NCI-H2196 treated with DMSO at 0.1 percent for 48 hours (cell line): ENCODE measurements around the gene PDLIM7.
"Not testable (repeated sequence)": the region's sequence is repeated elsewhere in the genome, so short reads cannot be mapped to it uniquely, and the experiment has no call there.

ENCODE experiments used
- DNase-seq: peaks from one replicate; lab custom pipeline; 2025; ENCODE audit not compliant: unreplicated experiment; lab: John Stamatoyannopoulos, UW

The PDLIM7 gene

GRCh38 chr5:177497292-177498012 lies at the start of gene PDLIM7:
Gene PDLIM7, minus strand, starts transcription at chr5:177497604. Its CDS starts 1,092 bp downstream, at chr5:177496512.
- DNase-seq: peak; percentile 85

GRCh38 chr5:177546258-177546741 lies 48.9 kb upstream of the PDLIM7 start:
- DNase-seq: no peak

GRCh38 chr5:177545487-177546257 lies 48.3 kb upstream of the PDLIM7 start:
- no peak for DNase-seq

- no peak for DNase-seq
Measured at GRCh38 chr5:177542816-177543465, 45.5 kb upstream of the PDLIM7 start.

- DNase-seq: peak; percentile 6
Measured at GRCh38 chr5:177540438-177540837, 43.0 kb upstream of the PDLIM7 start.

- DNase-seq: no peak
Measured at GRCh38 chr5:177539411-177539810, 42.0 kb upstream of the PDLIM7 start.

GRCh38 chr5:177538876-177539275 lies 41.5 kb upstream of the PDLIM7 start:
- no peak for DNase-seq

- no peak for DNase-seq
Measured at GRCh38 chr5:177537389-177538361, 40.3 kb upstream of the PDLIM7 start.

- DNase-seq: no peak
Measured at GRCh38 chr5:177536386-177536785, 39.0 kb upstream of the PDLIM7 start.

GRCh38 chr5:177535125-177535524 lies 37.7 kb upstream of the PDLIM7 start:
- DNase-seq: no peak

- not testable (repeated sequence) for DNase-seq
Measured at GRCh38 chr5:177534433-177534832, 37.0 kb upstream of the PDLIM7 start.

GRCh38 chr5:177531209-177531940 lies 34.0 kb upstream of the PDLIM7 start:
- no peak for DNase-seq

GRCh38 chr5:177530638-177531037 lies 33.2 kb upstream of the PDLIM7 start:
- DNase-seq: no peak

- DNase-seq: no peak
Measured at GRCh38 chr5:177529247-177530203, 32.1 kb upstream of the PDLIM7 start.

- no peak for DNase-seq
Measured at GRCh38 chr5:177528631-177529030, 31.2 kb upstream of the PDLIM7 start.

GRCh38 chr5:177527595-177527994 lies 30.2 kb upstream of the PDLIM7 start:
- no peak for DNase-seq

GRCh38 chr5:177526791-177527190 lies 29.4 kb upstream of the PDLIM7 start:
- no peak for DNase-seq

- no peak for DNase-seq
Measured at GRCh38 chr5:177526191-177526590, 28.8 kb upstream of the PDLIM7 start.
